Uterus (tissue), 4 donors: ENCODE measurements around the gene BSCL2. TPM values are rescaled to one million over a fixed set of nuclear protein-coding genes. Genes with fewer than 3 reads are reported as not detected.

Source experiments
- DNase-seq, 2 donors: peaks; one replicate each; pipeline ENCODE4 v3.0.0-alpha.2; 2019 to 2020
- H3K27ac ChIP-seq, 2 donors: fragments of 200-600 bp; sonication (generic); 1 replicate in 1 of 2; 2 replicates in 1 of 2; pipeline ENCODE4 v1.5.1; 2016 to 2018
- H3K27me3 ChIP-seq, 2 donors: fragments of 200-600 bp; sonication (generic); one replicate each; pipeline ENCODE4 v1.5.1; 2018 to 2019; ENCODE audit warnings: control low read depth in 1 of 2
- H3K36me3 ChIP-seq, 2 donors: fragments of 200-600 bp; sonication (generic); one replicate each; pipeline ENCODE4 v1.5.1; 2019; ENCODE audit warnings: control low read depth in 1 of 2
- H3K4me1 ChIP-seq, 2 donors: fragments of 200-600 bp; sonication (generic); one replicate each; pipeline ENCODE4 v1.5.1; 2018 to 2019; ENCODE audit warnings: control low read depth in 1 of 2
- H3K4me3 ChIP-seq, 2 donors: fragments of 200-600 bp; sonication (generic); 1 replicate in 1 of 2; 2 replicates in 1 of 2; pipeline ENCODE4 v1.5.1; 2018 to 2019; ENCODE audit warnings: mild to moderate bottlenecking in 1 of 2
- H3K9me3 ChIP-seq, 2 donors: fragments of 200-600 bp; sonication (generic); one replicate each; pipeline ENCODE4 v1.5.1; 2019; ENCODE audit warnings: control low read depth in 1 of 2
- CTCF ChIP-seq, 4 experiments: fragments of 200-600 bp in 2 of 4; fragments of 450-650 bp in 2 of 4; sonication (generic) in 2 of 4; IDR thresholded peaks; one replicate each; pipeline ENCODE4 v1.5.1; 2016 to 2019; ENCODE audit warnings: antibody characterized with exemption in 4 of 4, mild to moderate bottlenecking in 2 of 4, moderate library complexity in 1 of 4
- POLR2A ChIP-seq, 2 donors: fragments of 450-650 bp; IDR thresholded peaks; one replicate each; pipeline ENCODE4 v1.6.1; 2016; ENCODE audit warnings: antibody characterized with exemption in 2 of 2, mild to moderate bottlenecking in 1 of 2, moderate library complexity in 1 of 2
- intact Hi-C: fragments of 100-400 bp; cut with DNase I; formaldehyde crosslinking; loops from one replicate; pipeline ENCODE4 v1.15.1; 2023; ENCODE audit warnings: low total_unique reads
- total RNA-seq, 4 donors: library from RNA; depleted of rRNA in 3 of 4; stranded (reverse); fragments of >200 nt in 3 of 4; gene quantifications; one replicate each; pipeline versions ENCODE4 v1.1.0 to v1.2.4, GENCODE V29; 2014 to 2023
- donor health status: DM: yes; HTN: yes; CAD: no.

BSCL2 gene
- total RNA-seq, 4 donors from 2014 or later: 24.1 to 46.7 (median 34.4) TPM

GRCh38 chr11:62671608-62672389 lies 35.4 kb downstream of the BSCL2 start, which contains the start of the genes LBHD1 and UQCC3:
Gene LBHD1, minus strand, starts transcription at chr11:62672267. Its CDS starts 2,236 bp downstream, at chr11:62670031.
Gene UQCC3, plus strand, starts transcription at chr11:62671673. Its CDS starts 73 bp downstream, at chr11:62671746.
- no peaks in the 10 kb centered on the region for H3K36me3 ChIP-seq
- no peaks in the 10 kb centered on the region for H3K27me3 ChIP-seq
- TF ChIP-seq CTCF (IDR thresholded peaks at IDR 0.05) (peak in 1 of 4 experiments; percentile 24), POLR2A (IDR thresholded peaks at IDR 0.05) (peak in 1 of 2 donors; percentile 48)
- intact Hi-C loops: no loop called here
- peak; percentile 70 to 79 for DNase-seq
- H3K4me1 ChIP-seq: peaks cover 4 to 6% of the 10 kb centered on the region in 2 donors
- H3K27ac ChIP-seq: peak within 1 kb of the TSS; percentile 82 to 87
- H3K9me3 ChIP-seq: no peaks in the 10 kb centered on the region
- peak within 1 kb of the TSS; percentile 70 to 73 for H3K4me3 ChIP-seq

- H3K4me3 ChIP-seq: peak overlapping the region; percentile 70 to 73
- intact Hi-C loops: no loop called here
- H3K27me3 ChIP-seq: no peaks in the 10 kb centered on the region
- peak overlapping the region; percentile 82 to 87 for H3K27ac ChIP-seq
- no peaks in the 10 kb centered on the region for H3K36me3 ChIP-seq
- no peak for TF ChIP-seq POLR2A (IDR thresholded peaks at IDR 0.05)
- no peak for TF ChIP-seq CTCF (IDR thresholded peaks at IDR 0.05)
- DNase-seq: no peak
- H3K4me1 ChIP-seq: peaks cover 9 to 12% of the 10 kb centered on the region in 2 donors
- H3K9me3 ChIP-seq: no peaks in the 10 kb centered on the region
Observed at GRCh38 chr11:62671236-62671607, 36.0 kb downstream of the BSCL2 start.

GRCh38 chr11:62669420-62670161 lies 37.6 kb downstream of the BSCL2 start:
- intact Hi-C loops: no loop called here
- no peak for DNase-seq
- H3K4me1 ChIP-seq: peaks cover 9 to 15% of the 10 kb centered on the region in 2 donors
- no peak overlapping the region for H3K4me3 ChIP-seq
- no peaks in the 10 kb centered on the region for H3K36me3 ChIP-seq
- TF ChIP-seq CTCF (IDR thresholded peaks at IDR 0.05): no peak
- no peak for TF ChIP-seq POLR2A (IDR thresholded peaks at IDR 0.05)
- no peaks in the 10 kb centered on the region for H3K27me3 ChIP-seq
- no peak overlapping the region for H3K27ac ChIP-seq
- H3K9me3 ChIP-seq: no peaks in the 10 kb centered on the region

GRCh38 chr11:62667460-62667859 lies 39.8 kb downstream of the BSCL2 start:
- intact Hi-C loops: no loop called here
- no peak overlapping the region for H3K4me3 ChIP-seq
- no peaks in the 10 kb centered on the region for H3K9me3 ChIP-seq
- no peaks in the 10 kb centered on the region for H3K27me3 ChIP-seq
- H3K4me1 ChIP-seq: peaks cover 9 to 12% of the 10 kb centered on the region in 2 donors
- H3K27ac ChIP-seq: peak overlapping the region; percentile 7 to 12
- no peak for DNase-seq
- TF ChIP-seq CTCF (IDR thresholded peaks at IDR 0.05): no peak
- no peak for TF ChIP-seq POLR2A (IDR thresholded peaks at IDR 0.05)
- no peaks in the 10 kb centered on the region for H3K36me3 ChIP-seq
